Measurements from ENCODE around the gene HMX2.

HMX2 gene

GRCh38 chr10:123147635-123148413, at the start of gene HMX2:
TSS of gene HMX2 (plus strand) at chr10:123148136. CDS start at chr10:123148379, 243 bp downstream.
- Histone ChIP-seq H3K4me1 (peaks cover 22% of the 10 kb centered on the region), H3K27me3 (ENCODE audit: low read depth) (no peaks in the 10 kb centered on the region), H3K4me3 (peak within 1 kb of the TSS; percentile 46), H3K9me3 (no peaks in the 10 kb centered on the region), H3K36me3 (replicated peaks) (peaks cover 12% of the 10 kb centered on the region)
- DNase-seq (ENCODE audit: low spot score in 2 of 2), result peak; percentile 53 to 84
- in situ Hi-C loops (cut with MboI; ENCODE audit: low sequenced_read_pairs), result no loop called here

GRCh38 chr10:123100030-123100762, 47.7 kb upstream of the HMX2 start:
- DNase-seq (ENCODE audit: low spot score in 2 of 2), result peak in 1 of 2 experiments; percentile 12
- Histone ChIP-seq H3K36me3 (replicated peaks) (no peaks in the 10 kb centered on the region), H3K4me3 (no peak overlapping the region), H3K9me3 (no peaks in the 10 kb centered on the region), H3K4me1 (no peaks in the 10 kb centered on the region), H3K27me3 (ENCODE audit: low read depth) (no peaks in the 10 kb centered on the region)
- in situ Hi-C loops (cut with MboI; ENCODE audit: low sequenced_read_pairs), result no loop called here

GRCh38 chr10:123101872-123102271, 46.1 kb upstream of the HMX2 start:
- Histone ChIP-seq H3K9me3 (no peaks in the 10 kb centered on the region), H3K36me3 (replicated peaks) (no peaks in the 10 kb centered on the region), H3K27me3 (ENCODE audit: low read depth) (no peaks in the 10 kb centered on the region), H3K4me3 (no peak overlapping the region), H3K4me1 (no peaks in the 10 kb centered on the region)
- in situ Hi-C loops (cut with MboI; ENCODE audit: low sequenced_read_pairs), result no loop called here
- no peak for DNase-seq (ENCODE audit: low spot score in 2 of 2)

- Histone ChIP-seq H3K4me1 (no peaks in the 10 kb centered on the region), H3K4me3 (no peak overlapping the region), H3K9me3 (no peaks in the 10 kb centered on the region), H3K27me3 (ENCODE audit: low read depth) (no peaks in the 10 kb centered on the region), H3K36me3 (replicated peaks) (no peaks in the 10 kb centered on the region)
- in situ Hi-C loops (cut with MboI; ENCODE audit: low sequenced_read_pairs), result no loop called here
- no peak for DNase-seq (ENCODE audit: low spot score in 2 of 2)
These were observed 45.3 kb upstream of the HMX2 start for GRCh38 chr10:123102673-123103072.

- no peak overlapping the region for H3K4me3 ChIP-seq
- H3K4me1 ChIP-seq, result no peaks in the 10 kb centered on the region
- in situ Hi-C loops (cut with MboI; ENCODE audit: low sequenced_read_pairs), result no loop called here
- no peaks in the 10 kb centered on the region for H3K27me3 ChIP-seq (ENCODE audit: low read depth)
- H3K36me3 ChIP-seq (replicated peaks), result no peaks in the 10 kb centered on the region
- no peak for DNase-seq (ENCODE audit: low spot score in 2 of 2)
- no peaks in the 10 kb centered on the region for H3K9me3 ChIP-seq
These were observed 44.0 kb upstream of the HMX2 start for GRCh38 chr10:123103944-123104343.

GRCh38 chr10:123109466-123109865, 38.5 kb upstream of the HMX2 start:
- Histone ChIP-seq H3K27me3 (ENCODE audit: low read depth) (peaks cover 12% of the 10 kb centered on the region), H3K4me3 (no peak overlapping the region), H3K9me3 (no peaks in the 10 kb centered on the region), H3K36me3 (replicated peaks) (no peaks in the 10 kb centered on the region), H3K4me1 (no peaks in the 10 kb centered on the region)
- in situ Hi-C loops (cut with MboI; ENCODE audit: low sequenced_read_pairs), result no loop called here
- DNase-seq (ENCODE audit: low spot score in 2 of 2), result no peak

GRCh38 chr10:123117644-123118417, 30.1 kb upstream of the HMX2 start:
- H3K4me1 ChIP-seq, result no peaks in the 10 kb centered on the region
- H3K4me3 ChIP-seq, result no peak overlapping the region
- in situ Hi-C loops (cut with MboI; ENCODE audit: low sequenced_read_pairs), result no loop called here
- H3K27me3 ChIP-seq (ENCODE audit: low read depth), result peaks cover 5% of the 10 kb centered on the region; the same call in 1 of the 2 replicates
- H3K9me3 ChIP-seq, result no peaks in the 10 kb centered on the region
- no peaks in the 10 kb centered on the region for H3K36me3 ChIP-seq (replicated peaks)
- DNase-seq (ENCODE audit: low spot score in 2 of 2), result no peak

GRCh38 chr10:123119081-123119480, 28.9 kb upstream of the HMX2 start:
- H3K36me3 ChIP-seq (replicated peaks), result no peaks in the 10 kb centered on the region
- no peaks in the 10 kb centered on the region for H3K4me1 ChIP-seq
- H3K27me3 ChIP-seq (ENCODE audit: low read depth), result peaks cover 5% of the 10 kb centered on the region; the same call in 1 of the 2 replicates
- H3K4me3 ChIP-seq, result no peak overlapping the region
- in situ Hi-C loops (cut with MboI; ENCODE audit: low sequenced_read_pairs), result no loop called here
- no peak for DNase-seq (ENCODE audit: low spot score in 2 of 2)
- no peaks in the 10 kb centered on the region for H3K9me3 ChIP-seq

GRCh38 chr10:123126246-123126645, 21.7 kb upstream of the HMX2 start:
- Histone ChIP-seq H3K4me3 (no peak overlapping the region), H3K36me3 (replicated peaks) (no peaks in the 10 kb centered on the region), H3K27me3 (ENCODE audit: low read depth) (no peaks in the 10 kb centered on the region; the same call in 1 of the 2 replicates), H3K9me3 (no peaks in the 10 kb centered on the region), H3K4me1 (no peaks in the 10 kb centered on the region)
- in situ Hi-C loops (cut with MboI; ENCODE audit: low sequenced_read_pairs), result no loop called here
- no peak for DNase-seq (ENCODE audit: low spot score in 2 of 2)

GRCh38 chr10:123129618-123130271, 18.2 kb upstream of the HMX2 start:
- no peaks in the 10 kb centered on the region; the same call in 1 of the 2 replicates for H3K27me3 ChIP-seq (ENCODE audit: low read depth)
- no peak overlapping the region for H3K4me3 ChIP-seq
- H3K36me3 ChIP-seq (replicated peaks), result no peaks in the 10 kb centered on the region
- in situ Hi-C loops (cut with MboI; ENCODE audit: low sequenced_read_pairs), result loop anchor here (5.0 to 10.0 kb wide), 2 partner anchors 85 to 423 kb away; no protein-coding TSS in a partner anchor
- no peaks in the 10 kb centered on the region for H3K9me3 ChIP-seq
- no peak for DNase-seq (ENCODE audit: low spot score in 2 of 2)
- peaks cover 7% of the 10 kb centered on the region; the same call in 1 of the 2 replicates for H3K4me1 ChIP-seq

- no peaks in the 10 kb centered on the region for H3K27me3 ChIP-seq (ENCODE audit: low read depth)
- H3K4me1 ChIP-seq, result peaks cover 11% of the 10 kb centered on the region; the same call in 1 of the 2 replicates
- peak; percentile 87 to 93 for DNase-seq (ENCODE audit: low spot score in 2 of 2)
- H3K9me3 ChIP-seq, result no peaks in the 10 kb centered on the region
- H3K4me3 ChIP-seq, result peak overlapping the region; percentile 13
- in situ Hi-C loops (cut with MboI; ENCODE audit: low sequenced_read_pairs), result loop anchor here (5.0 to 10.0 kb wide), 2 partner anchors 88 to 419 kb away; no protein-coding TSS in a partner anchor
- peaks cover 7% of the 10 kb centered on the region for H3K36me3 ChIP-seq (replicated peaks)
These were observed 15.1 kb upstream of the HMX2 start for GRCh38 chr10:123132576-123133477.

All from HAP-1 (cell line).